HG03103 (cell line): ENCODE results near the gene OPTN.
A peak's percentile ranks its signal among the peaks of the same experiment; 100 is the strongest.
"Not testable (repeated sequence)": the region's sequence is repeated elsewhere in the genome, so short reads cannot be mapped to it uniquely, and the experiment has no call there.

Experiments
- ATAC-seq: cut with Tn5 transposase; IDR thresholded peaks from one replicate; pipeline ENCODE4 v1.9.1; 2021; ENCODE audit warnings: low read depth; ENCODE audit not compliant: unreplicated experiment

The OPTN gene

GRCh38 chr10:13099666-13100348 lies at the start of gene OPTN:
TSS of gene OPTN (plus strand) at chr10:13100163. CDS start at chr10:13109123, 8,960 bp downstream.
- peak; percentile 57 for ATAC-seq

- ATAC-seq, result no peak
Measured at GRCh38 chr10:13051126-13051694, 48.8 kb upstream of the OPTN start.

GRCh38 chr10:13053208-13053607 lies 46.8 kb upstream of the OPTN start:
- not testable (repeated sequence) for ATAC-seq

GRCh38 chr10:13053794-13054462 lies 46.0 kb upstream of the OPTN start:
- no peak for ATAC-seq

GRCh38 chr10:13054844-13055243 lies 45.1 kb upstream of the OPTN start:
- no peak for ATAC-seq

GRCh38 chr10:13056456-13057077 lies 43.4 kb upstream of the OPTN start:
- no peak for ATAC-seq

GRCh38 chr10:13062803-13063202 lies 37.2 kb upstream of the OPTN start:
- ATAC-seq, result no peak

- ATAC-seq, result no peak
Measured at GRCh38 chr10:13066527-13066926, 33.4 kb upstream of the OPTN start.

- no peak for ATAC-seq
Measured at GRCh38 chr10:13067431-13067830, 32.5 kb upstream of the OPTN start.

GRCh38 chr10:13068071-13068470 lies 31.9 kb upstream of the OPTN start:
- ATAC-seq, result no peak

GRCh38 chr10:13068484-13068883 lies 31.5 kb upstream of the OPTN start:
- no peak for ATAC-seq

- no peak for ATAC-seq
Measured at GRCh38 chr10:13072339-13072738, 27.6 kb upstream of the OPTN start.

GRCh38 chr10:13074563-13075451 lies 25.2 kb upstream of the OPTN start:
- ATAC-seq, result no peak

GRCh38 chr10:13078912-13079775 lies 20.8 kb upstream of the OPTN start:
- ATAC-seq, result no peak

GRCh38 chr10:13079776-13080050 lies 20.2 kb upstream of the OPTN start:
- ATAC-seq, result no peak

GRCh38 chr10:13080643-13081042 lies 19.3 kb upstream of the OPTN start:
- no peak for ATAC-seq

GRCh38 chr10:13083700-13084099 lies 16.3 kb upstream of the OPTN start:
- not testable (repeated sequence) for ATAC-seq

GRCh38 chr10:13086056-13086455 lies 13.9 kb upstream of the OPTN start:
- ATAC-seq, result no peak

- no peak for ATAC-seq
Measured at GRCh38 chr10:13087601-13087985, 12.4 kb upstream of the OPTN start.
